ENCODE measurements around the gene DLEC1. TPM values are rescaled to one million over a fixed set of nuclear protein-coding genes. Genes with fewer than 3 reads are reported as not detected.

Gene DLEC1
- polyA plus RNA-seq, 1 donor: 0.59 TPM

- DNase-seq (ENCODE audit: low read depth): no peak
Observed at GRCh38 chr3:38000965-38001455, 38.0 kb upstream of the DLEC1 start.

DNA sequence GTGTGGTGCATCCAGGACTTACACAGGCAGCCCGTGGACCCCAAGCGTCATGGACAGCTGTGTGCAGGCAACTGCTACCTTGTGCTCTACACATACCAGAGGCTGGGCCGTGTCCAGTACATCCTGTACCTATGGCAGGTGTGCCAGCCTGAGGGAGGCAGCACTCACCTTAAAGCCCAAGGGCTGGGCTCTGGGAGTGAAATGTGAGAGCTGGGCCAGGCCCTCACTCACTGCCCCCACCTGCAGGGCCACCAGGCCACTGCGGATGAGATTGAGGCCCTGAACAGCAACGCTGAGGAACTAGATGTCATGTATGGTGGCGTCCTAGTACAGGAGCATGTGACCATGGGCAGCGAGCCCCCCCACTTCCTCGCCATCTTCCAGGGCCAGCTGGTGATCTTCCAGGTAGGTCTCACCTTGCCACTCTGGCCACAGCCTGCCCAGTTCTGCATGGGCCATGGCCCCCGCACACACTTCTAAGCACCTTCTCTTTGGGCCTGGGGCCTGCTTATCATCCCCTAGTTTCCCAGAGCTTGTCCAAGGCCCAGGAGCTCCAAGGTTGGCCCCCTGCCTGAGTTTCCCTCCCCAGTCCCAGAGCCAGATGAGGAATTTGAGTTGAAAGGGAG is 37.4 kb upstream of the DLEC1 start:
- no peak for DNase-seq (ENCODE audit: low read depth)

DNA sequence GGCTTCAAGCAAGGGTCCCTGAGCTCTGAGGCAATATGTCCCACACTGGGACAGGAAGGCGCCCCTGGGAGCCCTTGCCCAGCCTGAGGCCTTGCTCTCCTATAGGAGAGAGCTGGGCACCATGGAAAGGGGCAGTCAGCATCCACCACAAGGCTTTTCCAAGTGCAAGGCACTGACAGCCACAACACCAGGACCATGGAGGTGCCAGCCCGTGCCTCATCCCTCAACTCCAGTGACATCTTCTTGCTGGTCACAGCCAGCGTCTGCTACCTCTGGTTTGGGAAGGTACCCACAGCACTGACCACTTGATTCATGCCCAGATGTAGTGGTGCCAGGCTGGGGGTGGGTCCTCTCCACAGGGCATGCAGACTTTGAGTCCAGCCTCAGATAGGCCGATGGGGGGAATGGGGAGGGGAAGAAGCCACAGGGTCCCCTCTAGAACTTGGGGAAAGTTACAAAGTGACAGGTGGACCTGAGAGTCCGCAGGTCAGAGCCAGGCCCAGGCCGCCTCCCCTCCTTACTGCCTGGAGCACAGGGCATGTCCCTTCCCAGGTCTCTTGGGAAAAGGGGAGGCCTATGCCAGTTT is 36.6 kb upstream of the DLEC1 start:
- DNase-seq (ENCODE audit: low read depth): no peak

DNA sequence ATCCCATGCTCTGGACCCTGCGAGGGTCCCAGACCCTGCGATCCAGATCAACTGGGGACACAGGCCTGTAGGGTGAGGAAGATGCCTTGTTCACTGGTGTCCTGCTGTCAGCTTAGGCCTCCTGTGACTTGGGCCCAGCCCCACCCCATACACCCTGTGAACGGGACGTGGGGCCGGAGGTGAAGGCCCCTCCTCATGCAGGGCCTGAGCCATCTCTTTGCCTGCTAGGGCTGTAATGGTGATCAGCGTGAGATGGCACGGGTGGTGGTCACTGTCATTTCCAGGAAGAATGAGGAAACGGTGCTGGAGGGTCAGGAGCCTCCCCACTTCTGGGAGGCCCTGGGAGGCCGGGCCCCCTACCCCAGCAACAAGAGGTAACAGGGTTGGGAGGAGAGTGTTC is 36.1 kb upstream of the DLEC1 start:
- DNase-seq (ENCODE audit: low read depth): no peak

DNA sequence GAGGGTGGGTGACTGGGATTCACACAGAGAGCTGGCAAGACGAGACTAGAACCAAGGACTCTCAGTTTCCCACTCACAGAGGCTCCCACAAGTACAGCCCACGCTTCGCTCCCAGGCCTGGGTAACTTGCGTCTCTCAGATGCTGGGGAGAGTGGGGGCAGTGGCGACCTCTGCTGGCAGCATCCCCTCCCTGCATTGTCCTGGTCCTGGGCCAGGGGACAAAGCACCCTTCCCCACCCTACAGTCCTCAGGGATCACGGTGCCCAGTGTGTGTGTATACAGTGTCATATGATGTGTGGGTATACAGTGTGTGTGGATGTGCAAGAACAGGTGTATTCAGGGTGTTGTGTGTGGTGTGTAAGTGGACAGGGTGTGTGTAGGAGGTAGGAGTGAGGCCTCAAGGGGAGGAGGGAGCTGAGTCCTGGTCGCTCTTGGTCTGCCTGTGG is 35.6 kb upstream of the DLEC1 start:
- DNase-seq (ENCODE audit: low read depth): no peak

GRCh38 chr3:38003817-38004414 is 35.1 kb upstream of the DLEC1 start:
- DNase-seq (ENCODE audit: low read depth): no peak

DNA sequence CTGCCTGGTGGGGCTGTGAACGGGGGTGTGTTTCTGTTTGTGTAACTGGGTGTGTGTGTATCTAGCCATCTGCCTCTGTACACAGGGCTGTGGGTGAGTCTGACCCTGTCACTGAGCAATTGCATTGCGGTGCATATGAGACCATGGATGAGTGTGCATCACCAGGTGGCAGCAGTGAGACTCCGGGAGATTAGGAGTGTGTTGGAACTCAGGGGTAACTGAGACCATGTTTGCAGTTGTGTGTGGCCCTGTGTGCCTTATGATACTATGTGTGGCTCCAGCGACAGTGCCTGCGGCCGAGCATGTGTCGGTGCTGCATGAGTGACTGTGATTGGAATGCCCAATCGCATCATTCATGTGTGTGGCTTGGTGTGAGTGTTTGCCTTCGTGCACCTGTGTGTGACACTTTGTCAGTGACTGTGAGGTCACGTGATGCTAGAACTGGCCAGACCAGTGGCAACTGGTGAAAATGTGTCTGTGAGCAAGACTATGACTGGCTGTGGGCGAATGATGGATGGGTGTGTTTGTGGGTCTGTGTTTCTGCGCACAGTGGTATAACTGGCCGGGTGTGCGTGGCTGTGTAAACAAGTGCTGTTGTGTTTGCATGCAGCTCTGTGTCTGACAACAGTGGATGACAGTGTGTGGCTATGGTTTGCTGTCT is 34.5 kb upstream of the DLEC1 start:
- DNase-seq (ENCODE audit: low read depth): no peak

GRCh38 chr3:38005076-38006020 is 33.7 kb upstream of the DLEC1 start:
- DNase-seq (ENCODE audit: low read depth): no peak

GRCh38 chr3:38006031-38006430 is 33.0 kb upstream of the DLEC1 start:
- no peak for DNase-seq (ENCODE audit: low read depth)

- DNase-seq (ENCODE audit: low read depth): no peak
Observed at GRCh38 chr3:38006445-38006995, 32.5 kb upstream of the DLEC1 start.

GRCh38 chr3:38007754-38008090 is 31.3 kb upstream of the DLEC1 start:
- no peak for DNase-seq (ENCODE audit: low read depth)

GRCh38 chr3:38008191-38008701 is 30.8 kb upstream of the DLEC1 start:
- DNase-seq (ENCODE audit: low read depth): no peak

DNA sequence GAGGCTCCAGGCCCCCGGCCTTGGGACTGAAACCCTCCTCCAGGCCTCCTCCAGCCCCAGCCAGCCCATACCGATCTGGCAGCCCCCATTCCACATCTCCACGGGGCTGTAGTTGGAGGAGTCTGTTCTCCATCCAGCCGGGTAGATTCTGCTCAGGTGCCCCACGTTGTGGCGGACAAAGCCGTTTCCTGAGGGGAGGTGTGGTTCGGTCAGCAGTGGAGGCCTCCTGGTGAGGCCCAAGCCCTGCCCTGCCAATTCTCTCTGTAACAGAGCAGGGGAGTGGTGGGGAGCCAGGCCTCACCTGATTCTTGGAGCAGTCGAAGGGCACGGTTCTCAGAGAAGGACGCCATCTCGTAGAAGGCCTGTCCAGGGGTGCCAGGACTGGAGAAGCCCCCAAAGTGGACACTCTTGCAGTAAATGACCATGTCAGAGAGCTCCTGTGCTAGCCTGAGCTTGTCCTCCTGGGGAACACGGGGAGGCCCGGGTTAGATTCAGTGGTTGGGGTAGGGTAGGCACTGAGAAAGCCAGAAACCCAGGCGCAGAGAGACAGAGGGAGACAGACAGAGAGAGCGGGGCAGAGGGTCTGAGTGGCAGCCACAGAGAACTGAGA is 29.9 kb upstream of the DLEC1 start:
- DNase-seq (ENCODE audit: low read depth): no peak

DNA sequence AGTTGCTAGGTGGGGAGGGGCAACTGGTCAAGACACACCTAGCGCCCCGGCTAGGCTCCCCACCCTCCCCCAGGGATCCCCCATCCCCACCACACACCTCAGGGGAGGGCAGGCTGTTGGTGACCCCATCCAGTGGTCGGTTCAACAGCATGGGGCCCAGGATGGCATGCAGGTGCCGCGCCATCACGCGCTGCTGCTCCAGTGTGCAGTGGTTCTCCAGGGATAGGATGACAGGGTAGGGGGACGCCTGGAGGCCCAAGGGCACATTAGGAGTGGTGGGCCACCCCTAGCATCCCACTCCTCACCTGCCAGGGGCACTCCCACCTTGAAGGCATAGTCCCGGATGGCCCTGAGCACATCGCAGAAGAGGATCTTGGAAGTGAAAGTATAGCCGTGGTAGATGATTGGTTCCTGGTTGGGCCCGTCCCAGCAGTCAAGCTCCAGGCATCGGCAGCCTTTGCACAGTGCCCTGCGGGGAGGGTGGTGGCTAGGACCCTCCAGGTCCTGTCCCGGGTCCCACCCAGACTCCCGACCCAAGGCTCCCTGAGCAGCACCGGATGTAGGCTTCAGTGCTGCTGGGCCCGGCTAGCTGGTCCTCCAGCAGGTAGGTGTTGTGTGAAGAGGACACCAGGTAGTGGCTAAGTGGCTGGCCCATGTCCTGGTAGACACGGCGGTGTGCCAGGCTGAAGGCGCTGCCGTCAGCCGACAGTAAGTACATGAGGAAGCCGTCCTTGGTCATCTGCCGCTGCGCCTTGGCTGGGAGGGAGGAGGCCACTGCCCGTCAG is 29.0 kb upstream of the DLEC1 start:
- no peak for DNase-seq (ENCODE audit: low read depth)

DNA sequence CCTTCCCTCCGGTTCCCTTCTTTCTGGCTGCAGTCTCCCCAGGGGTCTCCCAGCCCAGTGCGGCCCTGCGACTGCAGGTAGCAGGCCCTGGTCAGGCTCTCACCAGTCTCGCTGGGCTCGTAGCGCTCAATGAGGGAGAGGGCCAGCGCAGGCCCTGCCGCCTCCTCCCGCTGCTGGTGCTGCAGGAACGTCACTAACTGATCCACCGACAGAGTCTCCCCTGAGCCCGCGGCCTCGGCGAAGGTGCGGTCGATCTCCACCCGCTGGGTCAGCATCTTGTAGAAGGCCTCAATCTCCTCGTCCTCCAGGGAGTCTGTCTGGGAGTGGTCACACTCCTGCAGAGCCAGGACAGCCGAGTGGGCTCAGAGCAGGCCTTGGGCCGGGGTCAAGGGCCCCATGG is 27.9 kb upstream of the DLEC1 start:
- DNase-seq (ENCODE audit: low read depth): no peak

DNA sequence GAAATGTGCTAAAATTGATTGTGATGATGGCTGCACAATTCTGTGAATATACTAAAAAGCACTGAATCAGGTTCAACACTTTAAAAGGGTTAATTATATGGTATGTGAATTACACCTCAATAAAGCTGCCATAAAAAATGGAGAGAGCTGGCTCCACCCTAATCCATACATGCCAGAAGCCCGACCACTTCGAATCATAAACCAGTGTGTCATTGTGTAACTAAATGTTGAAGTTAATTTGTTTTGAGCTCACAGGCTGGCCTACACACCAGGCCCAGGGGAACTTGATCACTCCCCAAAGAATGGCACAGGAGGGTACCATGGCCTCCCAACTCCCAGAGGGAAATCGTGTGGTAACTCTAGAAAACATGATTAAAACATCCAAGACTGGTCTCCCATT is 23.5 kb upstream of the DLEC1 start:
- DNase-seq (ENCODE audit: low read depth): no peak

DNA sequence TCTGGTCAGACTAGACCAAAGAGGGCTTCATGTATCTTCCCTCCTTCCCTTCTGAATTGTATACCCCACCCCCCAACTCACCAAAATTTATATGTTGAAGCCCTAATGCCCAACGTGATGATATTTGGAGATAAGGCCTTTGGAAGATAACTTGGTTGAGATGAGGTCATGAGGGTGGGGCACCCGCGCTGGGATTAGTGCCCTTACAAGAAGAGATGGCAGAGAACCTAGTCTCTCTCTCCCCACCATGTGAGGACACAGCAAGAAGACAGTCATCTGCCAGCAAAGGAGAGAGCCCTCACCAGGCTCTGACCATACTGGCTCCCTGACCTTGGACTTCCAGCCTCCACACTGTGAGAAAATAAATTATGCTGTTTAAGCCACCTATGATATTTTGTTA is 23.0 kb upstream of the DLEC1 start:
- no peak for DNase-seq (ENCODE audit: low read depth)

GRCh38 chr3:38016410-38016809 is 22.6 kb upstream of the DLEC1 start:
- DNase-seq (ENCODE audit: low read depth): no peak

DNA sequence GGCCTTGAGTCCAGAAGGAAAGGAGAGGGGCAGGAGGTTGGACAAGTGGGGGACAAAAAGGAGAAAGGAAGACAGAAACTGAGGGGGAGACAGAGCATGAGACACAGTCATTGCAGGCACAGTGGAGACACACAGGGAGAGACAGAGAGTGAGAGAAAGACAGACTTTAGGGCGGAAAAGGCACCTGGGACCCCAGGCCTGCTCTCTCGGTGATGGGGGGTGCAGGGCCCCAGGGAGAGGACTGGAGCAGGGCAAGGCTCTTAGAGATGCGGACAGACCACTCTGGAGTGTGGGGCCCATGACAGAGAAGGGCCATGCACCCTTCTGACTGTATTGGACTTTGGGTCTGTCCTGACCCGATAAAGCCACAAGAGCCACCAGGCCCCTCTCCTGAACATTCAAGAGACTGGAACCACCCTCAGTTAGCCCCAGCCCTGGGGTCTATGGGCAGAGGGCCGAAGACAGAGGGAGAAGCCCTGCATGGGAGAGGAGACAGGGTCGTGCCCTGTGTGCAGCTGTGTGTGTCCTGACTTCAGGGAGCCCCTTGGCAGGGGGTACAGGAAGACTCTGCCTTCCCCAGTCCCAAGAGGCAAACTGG is 22.1 kb upstream of the DLEC1 start:
- no peak for DNase-seq (ENCODE audit: low read depth)

Data from forelimb muscle (tissue), 1 donor.